ENCODE data around the gene ADAMTSL4.

GRCh38 chr1:150534002-150534401 lies 15.2 kb upstream of the ADAMTSL4 start:
- no peak for TF ChIP-seq POLR2A (IDR thresholded peaks at IDR 0.05)
- no peak for TF ChIP-seq CTCF (IDR thresholded peaks at IDR 0.05)
- TF ChIP-seq EP300 (IDR thresholded peaks at IDR 0.05) = no peak
- TF ChIP-seq POLR2AphosphoS5 (IDR thresholded peaks at IDR 0.05) = no peak
